Hepatocyte (in vitro differentiated cells): ENCODE measurements around the gene HMCN1. TPM values are rescaled to one million over a fixed set of nuclear protein-coding genes. Genes with fewer than 3 reads are reported as not detected.

Experiments
- DNase-seq: peaks from one replicate; pipeline ENCODE4 v3.0.0-alpha.2; 2016; ENCODE audit warnings: low spot score
- H2AFZ ChIP-seq: fragments of 200-600 bp; sonication (generic); 2 replicates; pipeline ENCODE4 v1.6.0; 2016; ENCODE audit warnings: antibody characterized with exemption, mild to moderate bottlenecking
- H3K27ac ChIP-seq: fragments of 200-600 bp; sonication (generic); 2 replicates; pipeline ENCODE4 v1.5.1; 2016; ENCODE audit warnings: mild to moderate bottlenecking
- H3K27me3 ChIP-seq: fragments of 200-600 bp; sonication (generic); 2 replicates; pipeline ENCODE4 v1.6.1; 2016
- H3K36me3 ChIP-seq: fragments of 200-600 bp; sonication (generic); replicated peaks from 2 replicates; pipeline ENCODE4 v1.5.1; 2016; ENCODE audit warnings: low read depth; ENCODE audit not compliant: insufficient read depth
- H3K4me1 ChIP-seq: fragments of 200-600 bp; sonication (generic); 2 replicates; pipeline ENCODE4 v1.5.1; 2016; ENCODE audit warnings: mild to moderate bottlenecking, moderate library complexity; ENCODE audit not compliant: insufficient read depth
- H3K4me2 ChIP-seq: fragments of 200-600 bp; sonication (generic); 2 replicates; pipeline ENCODE4 v1.6.0; 2016
- H3K4me3 ChIP-seq: fragments of 200-600 bp; sonication (generic); 2 replicates; pipeline ENCODE4 v1.5.1; 2016; ENCODE audit warnings: mild to moderate bottlenecking
- H3K79me2 ChIP-seq: fragments of 200-600 bp; sonication (generic); 2 replicates; pipeline ENCODE4 v1.6.0; 2017; ENCODE audit warnings: mild to moderate bottlenecking
- H3K9me2 ChIP-seq: fragments of 200-600 bp; sonication (generic); replicated peaks from 2 replicates; pipeline ENCODE4 v1.6.0; 2017; ENCODE audit warnings: mild to moderate bottlenecking; ENCODE audit not compliant: insufficient read depth
- H3K9me3 ChIP-seq: fragments of 200-600 bp; sonication (generic); 2 replicates; pipeline ENCODE4 v1.5.1; 2016; ENCODE audit warnings: low read depth, mild to moderate bottlenecking
- H4K20me1 ChIP-seq: fragments of 200-600 bp; sonication (generic); 2 replicates; pipeline ENCODE4 v1.6.0; 2016; ENCODE audit warnings: mild to moderate bottlenecking; ENCODE audit not compliant: insufficient read depth, poor library complexity, severe bottlenecking
- CTCF ChIP-seq: fragments of 200-600 bp; sonication (generic); IDR thresholded peaks from 2 replicates; pipeline ENCODE4 v1.5.1; 2016; ENCODE audit warnings: antibody characterized with exemption, mild to moderate bottlenecking; ENCODE audit not compliant: poor library complexity
- EZH2 ChIP-seq: fragments of 200-600 bp; sonication (generic); IDR thresholded peaks from 2 replicates; pipeline ENCODE4 v1.6.1; 2016; ENCODE audit warnings: antibody characterized with exemption, mild to moderate bottlenecking, borderline replicate concordance
- EZH2phosphoT487 ChIP-seq: fragments of 200-600 bp; sonication (generic); IDR thresholded peaks from one replicate; pipeline ENCODE4 v1.6.1; 2018; ENCODE audit warnings: antibody characterized with exemption, mild to moderate bottlenecking, low read depth, moderate library complexity; ENCODE audit not compliant: unreplicated experiment, severe bottlenecking
- WGBS: methylation state at CpG from one replicate; pipeline ENCODE4 v1.1.6; 2016; ENCODE audit warnings: low lambda C conversion rate; ENCODE audit errors: missing lambda C conversion rate; 5-methylcytosine and 5-hydroxymethylcytosine counted together
- polyA plus RNA-seq: library from polyadenylated mRNA; unstranded; fragments of >200 nt; fragmentation: Nextera tagmentation; extraction: Ambion mirVana; gene quantifications from 2 replicates; pipeline ENCODE4 v1.2.1, GENCODE V29; 2016
- total RNA-seq: library from RNA; depleted of rRNA; stranded (reverse); fragments of >200 nt; gene quantifications from 2 replicates; pipeline ENCODE4 v1.2.3, GENCODE V29; 2014

The HMCN1 gene
- total and polyA plus RNA-seq, 2 experiments from 2014 or later = 2.3 to 13.4 TPM

GRCh38 chr1:185811073-185811709, 77.0 kb downstream of the HMCN1 start:
- 77% methylated on average over 3 of the region's 3 CpGs for WGBS
- Histone ChIP-seq H3K36me3 (no peaks in the 10 kb centered on the region), H4K20me1 (no peaks in the 10 kb centered on the region), H2AFZ (no peak overlapping the region), H3K4me3 (no peak overlapping the region), H3K4me2 (no peak overlapping the region), H3K4me1 (no peaks in the 10 kb centered on the region), H3K79me2 (no peaks in the 10 kb centered on the region), H3K27me3 (no peaks in the 10 kb centered on the region), H3K9me3 (no peaks in the 10 kb centered on the region), H3K27ac (no peak overlapping the region), H3K9me2 (no peaks in the 10 kb centered on the region)
- TF ChIP-seq EZH2phosphoT487 (no peak), CTCF (no peak), EZH2 (no peak)
- no peak for DNase-seq

GRCh38 chr1:185812934-185813333, 78.7 kb downstream of the HMCN1 start:
- TF ChIP-seq EZH2 = no peak
- no peak for TF ChIP-seq CTCF
- TF ChIP-seq EZH2phosphoT487 = no peak
- no peaks in the 10 kb centered on the region for H3K27me3 ChIP-seq
- H3K4me1 ChIP-seq = no peaks in the 10 kb centered on the region
- no peak overlapping the region for H2AFZ ChIP-seq
- no peak for DNase-seq
- no peak overlapping the region for H3K4me2 ChIP-seq
- H3K9me2 ChIP-seq = no peaks in the 10 kb centered on the region
- H3K36me3 ChIP-seq = no peaks in the 10 kb centered on the region
- no peak overlapping the region for H3K27ac ChIP-seq
- H3K9me3 ChIP-seq = no peaks in the 10 kb centered on the region
- no peaks in the 10 kb centered on the region for H3K79me2 ChIP-seq
- H4K20me1 ChIP-seq = no peaks in the 10 kb centered on the region
- no peak overlapping the region for H3K4me3 ChIP-seq

GRCh38 chr1:185813401-185813979, 79.3 kb downstream of the HMCN1 start:
- H3K27me3 ChIP-seq = no peaks in the 10 kb centered on the region
- no peak overlapping the region for H3K4me3 ChIP-seq
- TF ChIP-seq EZH2phosphoT487 = no peak
- TF ChIP-seq CTCF = peak; percentile 70
- no peaks in the 10 kb centered on the region for H3K9me3 ChIP-seq
- H3K27ac ChIP-seq = no peak overlapping the region
- no peak overlapping the region for H2AFZ ChIP-seq
- WGBS = 63% methylated on average over 2 of the region's 2 CpGs
- no peaks in the 10 kb centered on the region for H3K4me1 ChIP-seq
- no peaks in the 10 kb centered on the region for H4K20me1 ChIP-seq
- H3K9me2 ChIP-seq = no peaks in the 10 kb centered on the region
- H3K4me2 ChIP-seq = no peak overlapping the region
- H3K36me3 ChIP-seq = no peaks in the 10 kb centered on the region
- DNase-seq = peak; percentile 67
- H3K79me2 ChIP-seq = no peaks in the 10 kb centered on the region

- H3K27ac ChIP-seq = no peak overlapping the region
- no peak overlapping the region for H3K4me3 ChIP-seq
- no peak overlapping the region for H3K4me2 ChIP-seq
- WGBS = 77% methylated on average over 1 of the region's 1 CpG
- no peaks in the 10 kb centered on the region for H3K36me3 ChIP-seq
- H2AFZ ChIP-seq = no peak overlapping the region
- no peaks in the 10 kb centered on the region for H3K9me2 ChIP-seq
- H3K79me2 ChIP-seq = no peaks in the 10 kb centered on the region
- no peaks in the 10 kb centered on the region for H4K20me1 ChIP-seq
- no peak for TF ChIP-seq EZH2
- no peak for TF ChIP-seq CTCF
- no peak for TF ChIP-seq EZH2phosphoT487
- DNase-seq = no peak
- H3K9me3 ChIP-seq = no peaks in the 10 kb centered on the region
- no peaks in the 10 kb centered on the region for H3K4me1 ChIP-seq
- H3K27me3 ChIP-seq = no peaks in the 10 kb centered on the region
These were observed 82.3 kb downstream of the HMCN1 start for GRCh38 chr1:185816460-185816859.
